Left ventricle myocardium inferior (tissue), 1 donor: ENCODE measurements around the gene CCDC90B. TPM values are rescaled to one million over a fixed set of nuclear protein-coding genes. Genes with fewer than 3 reads are reported as not detected.
"Not testable (repeated sequence)": the region's sequence is repeated elsewhere in the genome, so short reads cannot be mapped to it uniquely, and the experiment has no call there.

Source experiments
- DNase-seq: peaks from one replicate; pipeline ENCODE4 v3.0.0-alpha.2; 2020
- H3K27ac ChIP-seq: fragments of 200-600 bp; replicated peaks from 2 replicates; pipeline ENCODE4 v1.8.0; 2021
- H3K27me3 ChIP-seq: fragments of 200-600 bp; 2 replicates; pipeline ENCODE4 v1.8.0; 2021; ENCODE audit warnings: low read depth
- H3K36me3 ChIP-seq: fragments of 200-600 bp; 2 replicates; pipeline ENCODE4 v1.8.0; 2021
- H3K4me1 ChIP-seq: fragments of 200-600 bp; 2 replicates; pipeline ENCODE4 v1.8.0; 2021
- H3K4me3 ChIP-seq: fragments of 200-600 bp; 2 replicates; pipeline ENCODE4 v1.8.0; 2021; ENCODE audit warnings: mild to moderate bottlenecking, moderate library complexity
- H3K9me3 ChIP-seq: fragments of 200-600 bp; replicated peaks from 2 replicates; pipeline ENCODE4 v1.8.0; 2021
- CTCF ChIP-seq: fragments of 200-600 bp; IDR thresholded peaks from 2 replicates; pipeline ENCODE4 v1.8.0; 2021; ENCODE audit warnings: antibody characterized with exemption, mild to moderate bottlenecking, borderline replicate concordance
- intact Hi-C: fragments of 100-400 bp; cut with micrococcal nuclease; formaldehyde crosslinking; loops from one replicate; pipeline ENCODE4 v1.11.0; 2022
- total RNA-seq: library from RNA; stranded (reverse); fragmentation: NEBNext Ultra II Directional; extraction: Animal tissue kit (Norgen Biotek cat#: 25700); gene quantifications from one replicate; pipeline ENCODE4 v1.2.1, GENCODE V29; 2021
- donor health status: DM: no; HTN: yes; CAD: no; lungs with severe emphysema.

The CCDC90B gene
- total RNA-seq, 1 donor from 2014 or later = 24.0 TPM

DNA sequence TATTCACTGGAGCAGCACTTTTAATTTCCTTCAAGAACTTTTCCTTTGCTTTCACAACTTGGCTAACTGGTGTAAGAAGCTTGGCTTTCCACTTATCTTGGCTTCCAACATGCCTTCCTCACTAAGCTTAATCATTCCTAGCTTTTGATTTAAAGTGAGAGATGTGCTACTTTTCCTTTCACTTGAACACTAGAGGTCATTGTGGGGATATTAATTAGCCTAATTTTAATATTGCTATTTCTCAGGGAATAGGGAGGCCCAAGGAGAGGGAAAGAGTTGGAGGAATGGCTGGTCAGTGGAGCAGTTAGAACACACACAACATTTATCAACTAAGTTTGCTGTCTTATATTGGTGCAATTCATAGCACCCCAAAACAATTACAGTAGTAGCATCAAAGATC, 24.6 kb upstream of the CCDC90B start:
- TF ChIP-seq CTCF = no peak
- no peak for DNase-seq
- no peaks in the 10 kb centered on the region for H3K9me3 ChIP-seq
- no peaks in the 10 kb centered on the region for H3K27me3 ChIP-seq
- H3K27ac ChIP-seq = no peak overlapping the region
- no peaks in the 10 kb centered on the region for H3K4me1 ChIP-seq
- no peaks in the 10 kb centered on the region for H3K36me3 ChIP-seq
- H3K4me3 ChIP-seq = no peak overlapping the region
- intact Hi-C loops = no loop called here

DNA sequence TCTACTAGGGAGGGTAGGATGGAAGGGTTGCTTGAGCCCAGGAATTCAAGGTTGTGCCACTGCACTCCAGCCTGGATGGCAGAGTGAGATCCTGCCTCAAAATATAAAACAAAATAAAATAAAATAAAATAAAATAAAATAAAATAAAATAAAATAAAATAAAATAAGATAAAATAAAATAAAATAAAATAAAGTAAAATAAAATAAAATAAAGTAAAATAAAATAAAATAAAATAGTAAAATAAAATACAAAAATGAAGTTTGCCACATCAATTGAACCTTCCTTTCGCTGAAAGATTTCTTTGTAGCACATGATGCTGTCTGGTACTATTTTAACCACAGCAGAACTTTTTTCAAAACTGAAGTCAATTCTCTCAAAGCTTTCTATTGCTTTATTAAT, 22.4 kb upstream of the CCDC90B start:
- H3K36me3 ChIP-seq, H3K4me1 ChIP-seq, H3K27ac ChIP-seq, H3K27me3 ChIP-seq, H3K4me3 ChIP-seq, H3K9me3 ChIP-seq, intact Hi-C loops, DNase-seq: not testable (repeated sequence)

DNA sequence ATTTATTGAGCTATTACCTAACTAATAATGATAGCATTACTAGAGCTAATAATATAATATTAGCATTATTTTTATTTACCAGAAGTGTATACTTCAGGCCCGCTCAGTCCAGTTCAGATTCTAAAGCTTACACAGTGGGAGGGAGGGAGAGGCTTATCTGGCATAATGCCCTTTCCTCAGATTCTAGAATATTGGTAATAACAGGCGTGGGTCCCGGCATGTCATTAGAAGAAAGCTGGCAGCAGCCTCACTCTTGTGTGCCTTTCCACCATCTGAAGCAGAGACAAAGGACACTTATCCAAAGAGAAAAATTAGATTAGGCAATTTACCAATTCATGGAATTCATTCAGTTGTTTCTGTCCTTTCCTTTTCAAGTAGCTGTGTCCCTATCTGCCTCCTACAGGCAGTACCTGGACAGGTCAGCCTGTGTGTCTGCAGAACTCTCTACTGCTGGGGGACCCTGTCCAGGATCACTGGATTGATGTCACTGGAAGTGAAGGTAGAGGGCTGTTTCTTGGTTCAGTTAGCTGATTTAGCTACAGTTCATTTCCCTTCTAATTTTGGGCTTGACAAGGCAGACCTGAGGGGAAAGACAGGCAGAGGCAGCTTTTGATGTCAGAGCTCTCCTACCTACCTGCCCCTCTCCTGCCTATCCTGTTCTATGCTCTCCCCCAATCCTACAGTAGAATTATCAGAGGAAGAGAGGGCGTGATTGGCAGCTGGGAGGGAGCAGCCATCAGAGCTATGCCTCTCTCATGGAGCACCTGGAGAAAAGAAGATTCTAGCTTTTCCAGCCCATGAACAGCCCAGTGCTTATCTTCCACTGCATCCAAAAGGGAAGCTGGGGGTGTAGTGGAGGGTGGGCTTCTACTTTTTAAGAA, 20.3 kb upstream of the CCDC90B start:
- Histone ChIP-seq H3K9me3 (no peaks in the 10 kb centered on the region), H3K4me3 (no peak overlapping the region), H3K27ac (no peak overlapping the region), H3K36me3 (no peaks in the 10 kb centered on the region), H3K4me1 (no peaks in the 10 kb centered on the region), H3K27me3 (no peaks in the 10 kb centered on the region)
- no peak for DNase-seq
- intact Hi-C loops = no loop called here
- TF ChIP-seq CTCF = no peak

- intact Hi-C loops = no loop called here
- H3K4me1 ChIP-seq = no peaks in the 10 kb centered on the region
- DNase-seq = no peak
Observed at GRCh38 chr11:83303316-83303715, 17.1 kb upstream of the CCDC90B start.

DNA sequence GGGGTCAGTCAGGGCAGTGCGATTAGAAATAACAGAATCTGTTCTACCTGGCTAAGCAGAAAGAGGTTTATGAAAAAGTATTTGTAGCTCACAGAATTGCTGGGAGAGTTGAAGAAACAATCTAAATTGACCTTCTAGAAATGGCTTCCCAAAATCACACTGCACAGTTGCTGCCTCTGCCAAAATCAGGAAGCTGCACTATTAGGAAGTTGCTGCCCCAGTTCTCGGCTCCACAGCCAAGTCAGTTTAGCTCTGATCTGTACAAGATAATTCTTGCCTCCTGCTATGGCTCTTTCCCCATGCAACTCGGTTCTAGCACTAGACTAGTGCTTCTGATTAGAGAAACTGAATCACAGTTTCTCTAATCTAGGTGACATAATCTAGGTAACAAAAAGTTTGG, 16.0 kb upstream of the CCDC90B start:
- Histone ChIP-seq H3K9me3 (no peaks in the 10 kb centered on the region), H3K27me3 (no peaks in the 10 kb centered on the region), H3K27ac (no peak overlapping the region), H3K4me1 (no peaks in the 10 kb centered on the region), H3K4me3 (no peak overlapping the region), H3K36me3 (no peaks in the 10 kb centered on the region)
- DNase-seq = no peak
- intact Hi-C loops = no loop called here
- no peak for TF ChIP-seq CTCF

More at GRCh38 chr11:83303316-83303715, 17.1 kb upstream of the CCDC90B start:
- H3K27ac ChIP-seq = no peak overlapping the region
- no peak for TF ChIP-seq CTCF
- no peaks in the 10 kb centered on the region for H3K27me3 ChIP-seq
- no peaks in the 10 kb centered on the region for H3K9me3 ChIP-seq
- no peaks in the 10 kb centered on the region for H3K36me3 ChIP-seq
- H3K4me3 ChIP-seq = no peak overlapping the region

- Histone ChIP-seq H3K36me3 (no peaks in the 10 kb centered on the region), H3K9me3 (no peaks in the 10 kb centered on the region), H3K4me1 (no peaks in the 10 kb centered on the region), H3K27me3 (no peaks in the 10 kb centered on the region), H3K27ac (no peak overlapping the region), H3K4me3 (no peak overlapping the region)
- DNase-seq = no peak
- TF ChIP-seq CTCF = no peak
- intact Hi-C loops = loop anchor here (10.0 kb wide), 1 partner anchor 515 kb away; no protein-coding TSS in a partner anchor
Observed at GRCh38 chr11:83299681-83300080, 13.5 kb upstream of the CCDC90B start.
